Activated CD8-positive, alpha-beta memory T cell treated with anti-CD3 and anti-CD28 coated beads, Interleukin-2, amount 50 U/mL, for 1 hour (primary cell): ENCODE measurements around the gene CHPF2.

ENCODE experiments used
- DNase-seq: peaks from one replicate; pipeline ENCODE4 v3.0.0-alpha.2; 2020; ENCODE audit errors: extremely low read depth

The CHPF2 gene, protein sequence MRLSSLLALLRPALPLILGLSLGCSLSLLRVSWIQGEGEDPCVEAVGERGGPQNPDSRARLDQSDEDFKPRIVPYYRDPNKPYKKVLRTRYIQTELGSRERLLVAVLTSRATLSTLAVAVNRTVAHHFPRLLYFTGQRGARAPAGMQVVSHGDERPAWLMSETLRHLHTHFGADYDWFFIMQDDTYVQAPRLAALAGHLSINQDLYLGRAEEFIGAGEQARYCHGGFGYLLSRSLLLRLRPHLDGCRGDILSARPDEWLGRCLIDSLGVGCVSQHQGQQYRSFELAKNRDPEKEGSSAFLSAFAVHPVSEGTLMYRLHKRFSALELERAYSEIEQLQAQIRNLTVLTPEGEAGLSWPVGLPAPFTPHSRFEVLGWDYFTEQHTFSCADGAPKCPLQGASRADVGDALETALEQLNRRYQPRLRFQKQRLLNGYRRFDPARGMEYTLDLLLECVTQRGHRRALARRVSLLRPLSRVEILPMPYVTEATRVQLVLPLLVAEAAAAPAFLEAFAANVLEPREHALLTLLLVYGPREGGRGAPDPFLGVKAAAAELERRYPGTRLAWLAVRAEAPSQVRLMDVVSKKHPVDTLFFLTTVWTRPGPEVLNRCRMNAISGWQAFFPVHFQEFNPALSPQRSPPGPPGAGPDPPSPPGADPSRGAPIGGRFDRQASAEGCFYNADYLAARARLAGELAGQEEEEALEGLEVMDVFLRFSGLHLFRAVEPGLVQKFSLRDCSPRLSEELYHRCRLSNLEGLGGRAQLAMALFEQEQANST

DNA sequence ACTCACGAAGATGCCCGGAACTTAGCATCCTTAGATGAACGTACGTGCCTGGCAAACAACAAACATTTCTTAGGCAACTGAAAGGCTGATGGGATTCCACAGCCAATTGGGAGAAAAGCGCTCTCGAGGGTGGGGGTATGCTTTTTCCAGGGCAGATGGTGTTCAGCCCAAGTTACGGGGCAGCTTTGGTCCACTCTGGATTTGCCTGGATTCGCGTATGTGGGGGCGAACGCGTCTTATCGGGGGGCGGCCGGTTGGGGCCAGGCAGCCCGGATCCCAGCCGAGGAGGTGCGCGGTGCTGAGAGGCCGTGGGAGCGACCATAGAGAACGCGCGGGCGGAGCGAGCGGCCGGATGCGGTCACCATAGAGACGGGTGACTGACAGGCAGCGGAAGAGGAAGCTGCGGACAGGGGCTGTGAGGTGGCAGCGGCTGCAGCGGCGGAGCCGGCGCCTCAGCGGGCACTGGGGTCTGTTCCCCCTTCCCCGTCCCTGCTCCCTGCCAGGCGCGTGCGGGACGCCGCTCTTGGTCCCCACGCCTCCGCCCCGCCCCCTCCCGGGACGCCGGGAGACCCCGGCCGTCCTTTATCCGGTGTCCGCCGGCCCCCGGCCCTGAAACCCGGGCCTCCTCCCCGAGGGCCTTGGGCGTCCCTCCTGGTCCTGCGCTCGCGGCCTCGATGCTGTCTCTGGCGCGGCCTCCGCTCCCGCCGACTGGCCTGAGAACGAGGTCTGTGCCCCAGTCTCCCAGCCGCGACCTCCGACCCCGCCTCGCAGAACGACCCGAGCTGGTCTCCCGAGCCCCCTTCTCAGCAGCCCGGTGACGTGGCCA is at the start of gene CHPF2:
Gene CHPF2 (plus strand): TSS at position 393 of the 826 bp plus-strand sequence. CDS start 1,529 bp downstream, outside the sequence.
- DNase-seq = peak; percentile 65

DNA sequence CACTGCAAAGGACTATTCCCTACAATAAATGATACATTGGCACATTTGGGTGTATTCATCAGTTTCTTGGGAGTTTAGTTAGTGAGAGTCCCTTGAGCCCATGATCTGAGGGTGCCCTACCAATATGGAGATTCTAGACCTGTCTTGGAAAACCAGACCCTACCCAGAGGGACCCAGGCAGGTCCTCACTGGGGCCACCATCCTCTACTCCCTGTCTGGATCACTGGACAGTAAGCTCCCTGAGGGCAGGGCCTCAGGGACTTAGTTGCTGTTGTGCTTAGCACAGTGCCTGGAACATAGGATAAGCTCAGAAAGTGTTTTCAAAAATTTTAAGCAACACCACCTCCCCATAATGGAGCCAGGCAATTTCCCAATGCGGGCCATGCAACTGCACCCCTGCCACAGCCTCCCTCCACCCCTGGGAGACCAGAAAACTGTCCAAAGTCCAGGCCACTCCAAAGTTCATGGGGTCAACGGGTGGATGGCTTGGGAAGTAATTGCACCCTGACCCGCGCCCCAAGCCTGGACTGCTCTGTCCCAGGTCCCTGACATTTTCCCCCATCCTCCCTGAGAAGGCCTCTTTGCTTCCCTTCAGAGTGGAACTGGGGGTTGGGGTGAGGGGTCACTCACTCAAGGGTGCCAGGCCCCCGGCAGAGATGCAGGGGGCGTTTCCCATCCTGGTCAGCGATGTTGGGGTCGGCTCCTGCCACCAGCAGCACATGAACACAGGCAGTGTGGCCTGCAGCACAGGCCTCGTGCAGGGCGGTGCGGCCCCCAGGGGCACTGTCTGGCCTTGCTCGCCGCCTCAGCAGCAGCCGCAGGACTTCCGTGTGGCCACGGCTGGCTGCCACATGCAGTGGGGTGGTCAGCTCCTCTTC is 46.3 kb upstream of the CHPF2 start:
- no peak for DNase-seq

DNA sequence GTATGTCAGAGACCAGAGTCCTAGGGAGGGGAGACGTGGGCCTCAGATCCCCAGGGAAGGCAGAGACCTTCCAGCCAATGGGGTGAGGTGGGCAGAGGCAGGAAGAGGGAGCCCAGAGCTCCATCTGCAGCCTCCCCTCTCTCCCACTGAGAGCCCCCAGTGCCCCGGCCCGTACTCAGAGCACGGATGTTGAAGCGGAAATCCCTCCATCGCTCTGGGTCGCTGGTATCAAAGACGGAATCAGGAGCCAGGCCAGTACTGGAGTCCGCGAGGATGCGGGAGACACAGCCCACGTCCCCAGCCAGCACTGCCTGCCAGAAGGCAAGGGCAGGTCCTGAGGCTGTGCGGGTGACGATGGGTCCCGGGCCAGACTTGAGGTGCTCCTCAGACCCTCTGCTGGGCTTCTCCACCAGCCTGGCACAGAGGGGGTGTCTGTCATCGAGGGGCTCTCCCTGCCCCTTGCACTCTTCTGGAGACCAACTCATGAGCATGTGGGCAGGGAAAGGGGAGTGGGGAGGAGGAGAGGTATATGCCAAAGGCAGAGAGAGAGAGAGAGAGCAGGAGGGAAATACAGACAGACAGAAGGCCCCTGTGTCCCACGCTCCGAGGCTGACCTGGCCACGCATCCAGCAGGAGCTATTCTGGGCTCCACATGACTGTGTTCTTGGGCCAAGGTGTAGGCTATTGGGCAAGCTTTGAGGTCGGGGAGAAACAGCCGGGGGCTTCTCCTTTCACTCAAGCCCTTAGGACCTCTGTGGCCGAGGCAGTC is 45.5 kb upstream of the CHPF2 start, which contains the start of gene ASB10:
Gene ASB10 (minus strand): TSS at position 611 of the 769 bp plus-strand sequence. CDS start 120 bp downstream, at position 491.
- no peak for DNase-seq

DNA sequence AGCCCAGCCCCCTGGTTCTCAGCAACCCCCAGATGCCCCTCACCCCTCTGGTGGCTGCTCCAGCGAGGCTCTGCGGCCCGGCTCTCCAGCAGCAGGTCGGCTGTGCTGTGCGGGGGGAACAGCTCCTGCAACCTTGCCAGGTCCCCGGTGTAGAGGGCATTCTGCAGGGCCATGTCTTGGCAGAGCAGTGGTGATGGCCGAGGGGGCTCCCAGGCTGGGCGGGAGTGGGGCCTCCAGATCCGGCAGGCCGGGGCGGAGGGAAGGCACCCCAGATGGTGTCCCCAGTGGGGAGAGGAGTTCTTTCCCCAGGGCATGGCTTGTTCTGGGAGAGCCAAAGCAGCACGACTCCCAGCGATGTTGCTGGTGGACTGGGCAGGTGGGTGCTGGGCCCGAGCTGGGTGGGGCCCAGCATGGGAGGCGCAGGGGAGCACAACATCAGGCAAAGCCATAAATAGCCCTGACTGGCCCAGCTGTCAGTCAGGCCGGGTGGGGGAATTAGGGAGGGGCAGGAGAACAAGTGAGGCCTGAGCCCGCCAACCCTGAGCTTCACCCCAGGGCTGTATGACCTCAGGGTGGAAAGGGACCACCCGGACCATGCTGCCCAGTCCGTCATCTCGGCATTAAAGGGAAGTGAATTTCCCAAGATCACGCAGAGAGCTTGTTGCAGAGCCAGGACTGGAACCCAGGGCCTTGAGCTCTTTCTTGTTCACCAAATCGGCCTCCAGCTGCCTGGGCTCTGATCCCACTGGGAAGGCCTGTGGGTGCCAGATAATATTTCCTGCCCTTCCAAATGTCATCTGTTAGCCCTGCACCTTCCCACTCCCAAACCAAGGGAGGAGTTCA is 44.7 kb upstream of the CHPF2 start:
- DNase-seq = no peak

DNA sequence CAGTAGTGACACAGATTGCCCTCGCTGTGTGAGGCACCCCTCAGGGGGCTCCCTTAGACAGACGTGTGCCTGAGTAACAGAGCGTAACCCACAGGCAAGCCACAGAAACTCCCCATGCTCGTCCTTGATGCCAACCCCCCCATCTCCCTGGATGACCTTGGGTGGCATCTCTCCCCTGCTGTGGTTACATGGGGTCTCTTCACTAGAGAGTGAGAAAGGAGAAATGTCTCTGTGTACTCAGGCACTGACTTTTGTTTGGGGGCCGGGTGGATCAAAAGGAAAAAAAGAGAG is 44.1 kb upstream of the CHPF2 start:
- no peak for DNase-seq

DNA sequence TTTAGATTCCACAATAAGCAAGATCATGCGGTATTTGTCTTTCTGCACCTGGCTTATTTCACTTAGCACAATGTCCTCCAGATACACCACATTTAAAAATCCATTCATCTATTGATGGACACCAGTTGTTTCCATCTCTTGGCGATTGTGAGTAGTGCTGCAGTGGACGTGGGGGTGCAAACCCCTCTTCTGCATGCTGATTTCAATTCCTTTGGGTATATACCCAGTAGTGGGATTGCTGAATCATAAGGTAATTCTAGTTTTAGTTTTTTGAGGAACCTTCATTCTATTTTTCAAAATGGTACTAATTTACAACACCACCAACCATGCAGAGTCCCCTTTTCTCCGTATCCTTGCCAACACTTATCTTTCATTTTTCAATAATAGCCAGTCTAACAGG is 43.2 kb upstream of the CHPF2 start:
- DNase-seq = no peak

DNA sequence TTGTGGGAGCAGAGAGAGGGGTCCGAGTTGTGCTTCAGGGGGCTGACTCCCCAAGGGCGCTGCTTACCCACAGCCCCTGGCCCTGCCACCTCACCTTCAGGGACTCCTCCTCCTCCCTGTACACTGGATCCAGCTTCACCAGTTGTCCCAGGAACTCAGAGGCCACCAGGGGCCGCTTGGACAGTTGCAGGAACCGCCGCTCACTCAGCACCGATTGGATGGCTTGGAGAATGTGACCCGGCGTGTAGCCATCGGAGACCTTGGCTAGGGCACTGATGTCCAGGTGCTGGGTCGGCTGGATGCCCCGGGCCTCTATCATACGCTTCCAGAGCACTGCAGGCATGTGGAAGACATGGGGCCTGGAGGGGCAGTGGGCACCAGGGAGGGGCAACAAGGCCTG is 40.7 kb upstream of the CHPF2 start:
- no peak for DNase-seq

DNA sequence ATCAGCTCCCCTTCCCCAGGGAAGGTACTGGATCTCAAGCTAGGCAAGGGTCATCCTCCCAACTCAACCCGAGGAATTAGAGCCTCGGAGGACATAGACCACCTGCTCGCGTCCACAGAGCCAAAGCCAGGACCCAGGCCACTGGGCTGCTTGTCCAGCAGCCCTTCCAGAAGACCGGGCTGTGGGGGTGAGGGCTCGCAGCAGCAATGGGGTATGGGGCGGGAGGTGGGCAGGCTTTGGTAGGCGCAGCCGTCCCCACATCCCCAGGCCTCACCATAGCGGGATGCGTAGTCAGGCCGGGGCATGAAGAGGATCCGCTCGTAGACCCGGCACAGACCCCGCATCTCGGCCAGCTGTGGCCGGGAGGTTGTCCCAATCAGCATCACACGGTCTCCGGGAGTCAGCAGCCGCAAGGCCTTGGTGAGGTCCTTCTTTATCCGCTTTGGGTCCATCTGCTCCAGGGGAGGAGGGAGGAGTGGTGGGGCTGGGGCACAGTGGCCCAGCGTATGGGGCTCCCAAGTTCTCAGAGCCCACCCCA is 40.2 kb upstream of the CHPF2 start:
- DNase-seq = no peak

DNA sequence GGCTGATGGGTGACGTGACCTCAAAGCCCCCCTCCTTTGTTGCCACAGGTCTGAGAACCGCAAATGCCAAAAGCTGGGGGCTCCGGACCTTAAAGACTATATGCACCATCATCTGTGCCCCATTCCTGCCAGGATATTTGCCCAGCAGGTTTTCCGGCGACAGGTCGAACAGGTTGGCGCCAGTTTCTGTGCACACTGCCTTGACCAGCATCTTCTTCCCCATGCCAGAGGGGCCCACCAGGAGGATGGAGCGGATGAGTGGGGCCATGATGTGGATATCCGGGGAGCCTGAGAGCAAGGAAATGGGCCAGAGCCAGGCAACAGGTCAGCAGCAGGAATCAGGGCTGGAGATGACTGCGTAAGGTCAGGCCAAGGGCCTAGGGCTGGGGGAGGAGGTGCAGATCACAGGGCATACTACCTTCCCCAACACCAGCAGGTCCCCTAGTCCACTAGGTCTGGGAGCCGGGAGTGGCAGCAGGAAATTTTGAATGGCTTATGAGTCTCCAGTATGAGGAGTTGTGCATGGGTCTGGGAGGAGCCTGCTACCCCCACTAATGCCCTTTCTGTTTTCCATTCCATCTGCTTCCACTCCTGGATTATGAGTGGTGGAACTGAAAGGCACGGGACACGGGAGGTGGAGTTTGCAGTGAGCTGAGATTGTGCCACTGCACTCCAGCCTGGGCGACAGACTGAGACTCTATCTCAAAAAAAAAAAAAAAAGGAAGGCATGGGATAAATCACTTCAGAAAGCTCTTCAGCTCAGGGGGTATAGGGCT is 38.9 kb upstream of the CHPF2 start:
- DNase-seq = no peak

DNA sequence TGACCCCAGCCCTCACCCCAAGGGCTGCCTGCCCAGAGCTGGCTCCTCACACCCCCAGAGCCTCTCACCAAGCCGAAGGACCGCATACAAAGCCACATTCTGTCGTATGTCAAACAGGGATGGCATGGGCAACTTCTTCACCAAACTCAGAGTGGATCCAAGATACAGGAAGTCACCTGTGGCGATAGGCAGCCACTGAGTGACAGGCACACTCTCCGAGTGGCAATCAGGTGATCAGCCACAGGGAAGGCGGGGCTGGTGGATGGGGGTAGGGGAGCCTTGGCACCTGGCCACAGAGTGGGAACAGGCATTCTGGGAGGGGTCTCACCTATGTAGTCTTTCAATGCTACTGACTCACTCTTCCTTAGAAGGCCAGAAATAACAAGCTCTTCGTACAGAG is 38.1 kb upstream of the CHPF2 start:
- no peak for DNase-seq

DNA sequence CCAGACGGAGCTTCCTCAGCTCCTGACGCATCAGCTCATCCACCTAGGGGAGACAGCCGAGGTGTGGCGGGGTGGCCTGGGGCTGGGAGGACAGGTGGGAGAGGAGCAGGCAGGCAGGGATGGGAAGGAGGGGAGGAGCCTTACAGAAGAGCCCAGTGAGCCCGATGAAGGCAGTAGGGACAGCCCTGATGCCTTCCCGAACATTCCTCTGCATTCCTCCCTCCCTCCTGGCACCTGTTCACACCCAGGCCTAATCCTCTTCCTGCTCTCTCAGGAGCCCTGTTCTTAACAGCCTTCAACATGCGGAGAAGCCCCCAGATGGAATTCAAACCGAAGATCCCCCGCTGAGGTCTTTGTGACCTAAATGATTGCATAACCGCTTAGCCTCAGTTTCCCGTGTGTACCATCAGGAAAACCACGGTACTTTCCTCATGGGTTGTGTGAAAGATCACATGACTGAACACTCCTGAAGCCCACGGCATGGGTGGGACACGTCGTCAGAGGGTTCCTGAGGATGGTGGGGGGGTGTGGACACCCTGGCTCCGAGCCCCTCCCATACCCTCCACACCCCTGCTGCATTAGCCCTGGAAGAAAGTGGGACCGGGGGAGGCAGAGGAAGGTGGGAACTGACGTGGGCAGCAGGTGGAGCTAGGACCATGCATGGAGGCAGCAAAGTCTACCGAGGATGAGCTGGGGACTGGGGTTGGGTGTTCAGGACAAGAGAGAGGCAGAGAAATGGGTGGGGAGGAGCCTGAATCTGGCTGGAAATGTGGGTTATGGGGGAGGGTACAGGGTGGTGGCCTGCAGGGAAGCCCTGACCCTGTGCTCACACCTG is 36.5 kb upstream of the CHPF2 start:
- no peak for DNase-seq

DNA sequence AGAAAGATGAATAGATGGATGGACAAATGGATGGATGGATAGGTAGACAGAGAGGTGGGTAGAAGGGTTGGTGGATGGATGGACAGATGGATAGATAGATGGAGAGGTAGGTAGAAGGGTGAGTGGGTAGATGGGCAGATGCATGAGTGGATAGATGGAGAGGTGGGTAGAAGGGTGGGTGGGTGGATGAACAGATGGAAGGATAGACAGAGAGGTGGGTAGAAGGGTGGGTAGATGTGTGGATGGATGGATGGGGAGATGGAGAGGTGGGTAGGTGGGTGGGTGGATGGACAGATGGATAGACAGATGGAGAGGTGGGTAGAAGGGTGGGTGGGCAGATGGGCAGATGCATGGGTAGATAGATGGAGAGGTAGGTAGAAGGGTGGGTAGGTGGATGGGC is 34.4 kb upstream of the CHPF2 start:
- DNase-seq = no peak

DNA sequence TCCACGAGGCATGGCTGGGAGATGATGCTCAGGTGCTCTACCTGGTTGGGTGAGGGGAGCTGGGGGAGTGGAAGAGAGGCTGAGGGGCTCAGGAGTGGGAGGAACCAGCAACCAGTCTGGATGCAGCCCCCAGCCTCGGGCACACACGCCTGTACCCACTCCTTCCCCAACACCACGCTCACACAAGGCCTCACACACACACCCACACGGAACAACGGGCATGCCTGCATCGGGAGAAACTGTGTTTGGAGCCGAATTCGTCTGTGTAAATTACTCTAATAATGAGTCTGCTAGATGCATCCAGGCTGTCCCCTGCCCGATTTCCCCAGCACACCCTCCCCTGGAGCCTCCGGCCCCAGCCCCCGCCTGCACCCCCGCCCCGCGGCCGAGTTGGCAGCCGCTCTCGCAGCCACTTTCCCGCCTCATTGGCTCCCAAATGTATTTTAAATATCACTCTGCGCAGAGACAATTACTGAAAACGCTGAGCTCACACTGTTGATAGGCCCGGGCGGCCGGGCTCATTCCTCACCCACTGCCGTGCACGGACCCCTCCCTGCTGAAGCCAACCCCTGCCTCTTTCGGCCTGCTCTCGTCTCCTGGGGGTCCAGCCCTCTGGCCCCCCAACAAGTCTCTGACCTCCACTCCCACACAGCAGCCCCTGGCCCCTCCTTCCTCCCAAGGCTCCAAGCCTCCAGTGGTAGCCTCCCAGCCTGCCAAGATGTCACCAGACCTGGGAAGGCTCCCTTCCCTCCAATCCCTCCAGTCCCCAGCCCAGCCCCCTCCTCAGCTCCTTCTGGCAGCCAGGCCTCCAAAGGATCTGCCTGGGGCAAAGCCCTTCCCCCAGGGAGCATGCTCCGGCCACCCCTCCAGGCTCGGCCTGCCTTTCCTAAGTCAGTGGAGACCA is 33.1 kb upstream of the CHPF2 start:
- DNase-seq = no peak

DNA sequence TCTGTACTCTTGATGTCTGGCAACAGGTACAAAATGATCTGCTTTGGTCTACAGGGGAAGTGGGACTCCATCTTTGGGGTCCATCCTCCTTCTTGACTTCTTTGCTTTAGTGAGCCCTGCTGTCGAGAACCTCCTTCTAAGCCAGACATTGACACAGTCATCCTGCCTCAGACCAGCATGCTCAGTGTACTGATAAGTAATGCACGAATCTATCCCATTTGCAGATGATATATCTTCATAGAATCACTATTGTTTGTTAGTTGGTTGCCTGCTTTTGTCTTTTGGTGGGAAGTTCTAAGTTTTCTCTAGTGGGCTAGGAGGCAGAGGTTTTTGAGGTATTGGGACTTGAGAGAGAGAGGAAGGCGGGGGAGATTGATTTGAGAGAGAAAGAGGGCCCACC is 30.9 kb upstream of the CHPF2 start:
- no peak for DNase-seq

DNA sequence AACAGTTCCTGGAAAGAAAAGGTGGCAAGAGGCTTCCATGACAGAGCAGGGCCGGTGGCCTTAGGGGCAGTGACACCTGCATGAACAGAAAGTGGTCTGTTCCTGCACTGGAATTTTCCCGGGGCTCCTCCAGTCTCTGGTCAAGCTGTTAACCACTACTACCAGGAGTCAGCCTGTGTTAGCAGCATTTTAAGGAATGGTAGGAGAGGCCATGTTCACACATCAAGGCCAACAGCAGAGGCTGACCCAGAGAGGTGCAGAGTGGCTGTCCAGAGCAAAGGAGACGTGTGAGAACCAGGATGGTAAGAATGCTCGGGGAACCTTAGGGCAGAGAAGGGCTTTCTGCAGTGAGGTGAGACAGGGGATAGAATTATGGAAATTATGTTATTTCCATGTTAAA is 30.5 kb upstream of the CHPF2 start:
- no peak for DNase-seq

DNA sequence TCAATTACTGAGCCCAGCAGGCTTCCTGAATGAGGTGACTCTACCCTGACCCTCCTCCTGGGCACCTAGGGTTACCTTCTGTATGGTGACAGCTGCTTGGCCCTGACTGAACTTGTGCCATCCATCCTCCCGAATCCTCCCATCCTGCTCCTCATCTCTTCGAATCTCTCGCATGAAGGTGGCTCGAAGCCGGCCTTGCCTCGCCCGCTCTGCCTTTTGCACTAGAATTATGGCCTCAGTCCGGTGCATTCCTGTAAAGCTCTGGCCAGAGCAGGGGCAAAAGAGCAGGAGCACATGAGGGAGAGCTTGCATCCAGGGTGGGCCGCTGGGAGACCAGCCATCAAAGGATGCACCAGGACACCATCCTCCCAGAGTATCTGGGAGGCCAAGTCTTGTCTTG is 29.4 kb upstream of the CHPF2 start:
- DNase-seq = no peak
